H9 (cell line): ENCODE measurements around the gene FAM83C. TPM values are rescaled to one million over a fixed set of nuclear protein-coding genes. Genes with fewer than 3 reads are reported as not detected.

ENCODE experiments used
- DNase-seq: peaks from one replicate; pipeline ENCODE4 v3.0.0-alpha.2; 2017
- H2AFZ ChIP-seq: one replicate; pipeline ENCODE4 v1.6.1; 2013; ENCODE audit warnings: mild to moderate bottlenecking, low read length, control low read depth, moderate library complexity
- H2AK5ac ChIP-seq: 2 replicates; pipeline ENCODE4 v1.6.1; 2013; ENCODE audit warnings: low read length, control low read depth, mixed read lengths; ENCODE audit not compliant: insufficient read length
- H2BK120ac ChIP-seq: one replicate; pipeline ENCODE4 v1.6.1; 2013; ENCODE audit warnings: low read depth, mild to moderate bottlenecking, low read length, control low read depth, inconsistent platforms; ENCODE audit not compliant: poor library complexity, severe bottlenecking
- H2BK12ac ChIP-seq: 2 replicates; pipeline ENCODE4 v1.6.1; 2013; ENCODE audit warnings: low read length, control low read depth, mixed read lengths, low read depth; ENCODE audit not compliant: insufficient read length
- H2BK15ac ChIP-seq: 2 replicates; pipeline ENCODE4 v1.6.1; 2013; ENCODE audit warnings: low read depth, low read length, control low read depth
- H2BK20ac ChIP-seq: one replicate; pipeline ENCODE4 v1.6.1; 2013; ENCODE audit warnings: low read depth, mild to moderate bottlenecking, low read length, control low read depth, inconsistent platforms; ENCODE audit not compliant: poor library complexity, severe bottlenecking
- H2BK5ac ChIP-seq: 2 replicates; pipeline ENCODE4 v1.6.1; 2013; ENCODE audit warnings: low read length, control low read depth, mixed read lengths; ENCODE audit not compliant: insufficient read length
- H3K14ac ChIP-seq: 2 replicates; pipeline ENCODE4 v1.6.1; 2013; ENCODE audit warnings: low read length, control low read depth; ENCODE audit not compliant: insufficient read depth
- H3K18ac ChIP-seq: 2 replicates; pipeline ENCODE4 v1.6.1; 2013; ENCODE audit warnings: low read depth, mild to moderate bottlenecking, mixed read lengths, low read length, control low read depth; ENCODE audit not compliant: insufficient read length
- H3K23ac ChIP-seq: 2 replicates; pipeline ENCODE4 v1.6.1; 2013; ENCODE audit warnings: low read length, control low read depth, mixed read lengths, low read depth; ENCODE audit not compliant: insufficient read length
- H3K23me2 ChIP-seq: 2 replicates; pipeline ENCODE4 v1.6.1; 2013; ENCODE audit warnings: low read depth, mild to moderate bottlenecking, mixed read lengths, low read length, control low read depth; ENCODE audit not compliant: insufficient read length, poor library complexity, severe bottlenecking
- H3K27ac ChIP-seq: 2 replicates; pipeline ENCODE4 v1.5.1; 2013; ENCODE audit warnings: low read length, control low read depth, mixed read lengths, low read depth; ENCODE audit not compliant: insufficient read length
- H3K27me3 ChIP-seq: 2 replicates; pipeline ENCODE4 v1.6.1; 2013; ENCODE audit warnings: low read length, control low read depth, inconsistent platforms; ENCODE audit not compliant: insufficient read depth
- H3K4ac ChIP-seq: 2 replicates; pipeline ENCODE4 v1.6.1; 2013; ENCODE audit warnings: low read depth, mild to moderate bottlenecking, control low read depth, inconsistent platforms, low read length, moderate library complexity
- H3K4me1 ChIP-seq: 2 replicates; pipeline ENCODE4 v1.6.1; 2013; ENCODE audit warnings: low read length, control low read depth, inconsistent platforms; ENCODE audit not compliant: insufficient read depth
- H3K4me2 ChIP-seq: 2 replicates; pipeline ENCODE4 v1.6.1; 2013; ENCODE audit warnings: low read length, control low read depth, mixed read lengths; ENCODE audit not compliant: insufficient read length, insufficient read depth
- H3K56ac ChIP-seq: 2 replicates; pipeline ENCODE4 v1.6.1; 2013; ENCODE audit warnings: low read depth, mild to moderate bottlenecking, mixed read lengths, low read length, control low read depth; ENCODE audit not compliant: insufficient read length
- H3K79me1 ChIP-seq: 2 replicates; pipeline ENCODE4 v1.6.1; 2013; ENCODE audit warnings: low read depth, mild to moderate bottlenecking, moderate library complexity, low read length, control low read depth, inconsistent platforms; ENCODE audit not compliant: insufficient read depth, poor library complexity, severe bottlenecking
- H3K79me2 ChIP-seq: 2 replicates; pipeline ENCODE4 v1.6.1; 2013; ENCODE audit warnings: low read length, control low read depth, inconsistent platforms; ENCODE audit not compliant: insufficient read depth
- H3K9ac ChIP-seq: 2 replicates; pipeline ENCODE4 v1.6.1; 2013; ENCODE audit warnings: low read length, control low read depth, mixed read lengths; ENCODE audit not compliant: insufficient read length; ENCODE audit errors: extremely low read depth
- H3K9me3 ChIP-seq: one replicate; pipeline ENCODE4 v1.6.1; 2013; ENCODE audit warnings: low read depth, low read length, inconsistent platforms; ENCODE audit not compliant: control insufficient read depth
- H3T11ph ChIP-seq: one replicate; pipeline ENCODE4 v1.6.1; 2013; ENCODE audit warnings: mild to moderate bottlenecking, low read length, control low read depth, inconsistent platforms
- H4K20me1 ChIP-seq: one replicate; pipeline ENCODE4 v1.6.1; 2013; ENCODE audit not compliant: control insufficient read depth, insufficient read length, insufficient read depth
- H4K5ac ChIP-seq: 2 replicates; pipeline ENCODE4 v1.6.1; 2013; ENCODE audit warnings: low read depth, mild to moderate bottlenecking, mixed read lengths, low read length, control low read depth; ENCODE audit not compliant: insufficient read length
- H4K8ac ChIP-seq: replicated peaks from 2 replicates; pipeline ENCODE4 v1.6.1; 2013; ENCODE audit warnings: low read length, control low read depth, mixed read lengths, low read depth; ENCODE audit not compliant: insufficient read length
- H4K91ac ChIP-seq: 2 replicates; pipeline ENCODE4 v1.6.1; 2013; ENCODE audit warnings: low read depth, mild to moderate bottlenecking, moderate library complexity, mixed read lengths, low read length, control low read depth; ENCODE audit not compliant: insufficient read length
- H3K27ac Mint-ChIP-seq, 3 experiments: 2 replicates in 2 of 3; 3 replicates in 1 of 3; pipeline ENCODE4 v1.8.0; 2020 to 2021; ENCODE audit warnings: mixed read lengths in 3 of 3, mild to moderate bottlenecking in 1 of 3, moderate library complexity in 1 of 3
- H3K27me3 Mint-ChIP-seq: 2 replicates; pipeline ENCODE4 v1.8.0; 2021; ENCODE audit warnings: low read depth, mild to moderate bottlenecking, moderate library complexity, mixed read lengths
- H3K36me3 Mint-ChIP-seq, 3 experiments: 2 replicates in 2 of 3; 3 replicates in 1 of 3; pipeline ENCODE4 v1.8.0; 2020 to 2021; ENCODE audit warnings: low read depth in 3 of 3, mixed read lengths in 3 of 3; ENCODE audit not compliant: insufficient read depth in 1 of 3
- H3K4me1 Mint-ChIP-seq, 2 experiments: 2 replicates each; pipeline ENCODE4 v1.8.0; 2020; ENCODE audit warnings: mixed read lengths in 2 of 2
- H3K4me3 Mint-ChIP-seq, 2 experiments: 2 replicates in 1 of 2; 3 replicates in 1 of 2; pipeline ENCODE4 v1.8.0; 2020 to 2021; ENCODE audit warnings: mild to moderate bottlenecking in 2 of 2, mixed read lengths in 2 of 2, moderate library complexity in 1 of 2
- H3K9me3 Mint-ChIP-seq, 2 experiments: 2 replicates in 1 of 2; 3 replicates in 1 of 2; pipeline ENCODE4 v1.8.0; 2020; ENCODE audit warnings: mild to moderate bottlenecking in 2 of 2, mixed read lengths in 2 of 2, moderate library complexity in 1 of 2
- WGBS: extraction: QIAGEN DNeasy Blood & Tissue Kit; methylation state at CpG from one replicate; pipeline ENCODE4 v1.1.7; 2013; ENCODE audit warnings: missing lambda C conversion rate, low lambda C conversion rate, mixed read lengths; ENCODE audit not compliant: insufficient read length; ENCODE audit errors: extremely low coverage; 5-methylcytosine and 5-hydroxymethylcytosine counted together
- total RNA-seq: library from RNA; stranded (reverse); gene quantifications from 2 replicates; pipeline ENCODE4 v1.2.1, GENCODE V29; 2021
- TF ChIP-seq, protein P1 (sequence below): fragments of 200-600 bp; sonication (generic); conservative IDR thresholded peaks from 3 replicates; pipeline ENCODE4 v1.8.0; 2021; ENCODE audit warnings: antibody characterized with exemption, mild to moderate bottlenecking

FAM83C gene
- total RNA-seq, 1 experiment from 2014 or later: not detected

DNA sequence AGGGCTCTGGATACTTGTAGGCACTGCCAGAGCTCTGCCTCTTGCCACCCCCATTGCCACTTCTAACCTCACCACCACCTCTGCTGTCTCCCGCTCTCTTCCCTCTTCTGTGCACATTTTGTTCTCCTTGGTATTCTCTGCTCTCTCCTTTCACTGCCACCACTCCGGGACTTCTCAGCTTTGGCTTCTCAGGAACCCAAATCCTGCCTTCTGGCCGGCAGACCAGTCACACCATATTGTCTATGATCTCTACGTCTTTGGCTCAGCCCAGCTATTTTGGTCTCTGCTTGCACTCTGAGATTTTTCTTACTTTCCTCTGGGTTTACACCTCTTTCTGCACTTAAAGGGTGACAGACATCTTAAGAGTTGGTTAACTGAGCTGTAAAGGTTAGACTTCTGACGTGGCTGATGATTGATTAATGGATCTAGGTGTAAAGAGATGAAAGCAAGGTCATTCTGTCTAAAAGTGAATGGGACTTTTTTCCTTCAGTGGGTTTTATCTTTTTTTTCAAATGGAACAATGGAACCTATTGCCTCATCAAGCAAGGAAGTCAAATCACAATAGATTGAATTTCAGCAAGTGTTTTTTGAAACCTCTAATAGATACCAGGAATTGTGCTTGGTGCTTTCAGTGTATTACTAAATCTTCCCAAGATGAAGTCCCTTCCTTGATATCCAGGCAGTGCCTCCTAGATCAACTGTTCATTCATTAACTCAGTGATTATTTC lies 52.0 kb downstream of the FAM83C start:
- H2AFZ ChIP-seq: no peak overlapping the region
- peak overlapping the region in 1 of 3 experiments; percentile 33; a peak in 2 of 7 replicates for H3K27ac Mint-ChIP-seq

More for the DNA sequence above, 52.0 kb downstream of the FAM83C start:
- Histone ChIP-seq H3K79me2 (no peaks in the 10 kb centered on the region), H2BK12ac (no peak overlapping the region), H4K20me1 (no peaks in the 10 kb centered on the region), H3K27me3 (no peaks in the 10 kb centered on the region), H3K9ac (no peak overlapping the region), H3K18ac (no peak overlapping the region), H3K79me1 (no peaks in the 10 kb centered on the region), H3K4me1 (peaks cover 8% of the 10 kb centered on the region; the same call in 1 of the 2 replicates), H3K4ac (no peak overlapping the region), H3K27ac (no peak overlapping the region), H2BK20ac (no peak overlapping the region), H3K14ac (0 out of 2 replicates have a peak overlapping the region, but pooled peaks have one; percentile 40), H3K56ac (no peak overlapping the region), H3K9me3 (no peaks in the 10 kb centered on the region), H2BK5ac (no peak overlapping the region), H3K4me2 (no peak overlapping the region), H4K91ac (no peak overlapping the region), H3K23me2 (no peaks in the 10 kb centered on the region), H2AK5ac (no peak overlapping the region), H4K8ac (no peak overlapping the region), H2BK15ac (no peak overlapping the region), H2BK120ac (no peak overlapping the region), H3T11ph (no peak overlapping the region), H3K23ac (no peak overlapping the region), H4K5ac (no peak overlapping the region)
- no peak for DNase-seq
- TF ChIP-seq, protein P1, sequence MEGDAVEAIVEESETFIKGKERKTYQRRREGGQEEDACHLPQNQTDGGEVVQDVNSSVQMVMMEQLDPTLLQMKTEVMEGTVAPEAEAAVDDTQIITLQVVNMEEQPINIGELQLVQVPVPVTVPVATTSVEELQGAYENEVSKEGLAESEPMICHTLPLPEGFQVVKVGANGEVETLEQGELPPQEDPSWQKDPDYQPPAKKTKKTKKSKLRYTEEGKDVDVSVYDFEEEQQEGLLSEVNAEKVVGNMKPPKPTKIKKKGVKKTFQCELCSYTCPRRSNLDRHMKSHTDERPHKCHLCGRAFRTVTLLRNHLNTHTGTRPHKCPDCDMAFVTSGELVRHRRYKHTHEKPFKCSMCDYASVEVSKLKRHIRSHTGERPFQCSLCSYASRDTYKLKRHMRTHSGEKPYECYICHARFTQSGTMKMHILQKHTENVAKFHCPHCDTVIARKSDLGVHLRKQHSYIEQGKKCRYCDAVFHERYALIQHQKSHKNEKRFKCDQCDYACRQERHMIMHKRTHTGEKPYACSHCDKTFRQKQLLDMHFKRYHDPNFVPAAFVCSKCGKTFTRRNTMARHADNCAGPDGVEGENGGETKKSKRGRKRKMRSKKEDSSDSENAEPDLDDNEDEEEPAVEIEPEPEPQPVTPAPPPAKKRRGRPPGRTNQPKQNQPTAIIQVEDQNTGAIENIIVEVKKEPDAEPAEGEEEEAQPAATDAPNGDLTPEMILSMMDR: no peak
- no CpG with 5 or more reads among the region's 5 CpGs for WGBS
- Mint-ChIP-seq H3K4me1 (peaks cover 15 to 17% of the 10 kb centered on the region in 2 experiments), H3K9me3 (peaks cover 0 to 3% of the 10 kb centered on the region in 2 experiments; a peak in 2 of 5 replicates), H3K4me3 (no peak overlapping the region), H3K36me3 (peaks cover 0 to 9% (median 5%) of the 10 kb centered on the region in 3 experiments; a peak in 4 of 7 replicates), H3K27me3 (peaks cover 2% of the 10 kb centered on the region; the same call in 1 of the 2 replicates)
